ENCODE measurements around the gene ABI1. TPM values are rescaled to one million over a fixed set of nuclear protein-coding genes. Genes with fewer than 3 reads are reported as not detected.

Gene ABI1
- total and polyA plus RNA-seq, 8 donors, result 13.0 to 30.0 (median 18.2) TPM

DNA sequence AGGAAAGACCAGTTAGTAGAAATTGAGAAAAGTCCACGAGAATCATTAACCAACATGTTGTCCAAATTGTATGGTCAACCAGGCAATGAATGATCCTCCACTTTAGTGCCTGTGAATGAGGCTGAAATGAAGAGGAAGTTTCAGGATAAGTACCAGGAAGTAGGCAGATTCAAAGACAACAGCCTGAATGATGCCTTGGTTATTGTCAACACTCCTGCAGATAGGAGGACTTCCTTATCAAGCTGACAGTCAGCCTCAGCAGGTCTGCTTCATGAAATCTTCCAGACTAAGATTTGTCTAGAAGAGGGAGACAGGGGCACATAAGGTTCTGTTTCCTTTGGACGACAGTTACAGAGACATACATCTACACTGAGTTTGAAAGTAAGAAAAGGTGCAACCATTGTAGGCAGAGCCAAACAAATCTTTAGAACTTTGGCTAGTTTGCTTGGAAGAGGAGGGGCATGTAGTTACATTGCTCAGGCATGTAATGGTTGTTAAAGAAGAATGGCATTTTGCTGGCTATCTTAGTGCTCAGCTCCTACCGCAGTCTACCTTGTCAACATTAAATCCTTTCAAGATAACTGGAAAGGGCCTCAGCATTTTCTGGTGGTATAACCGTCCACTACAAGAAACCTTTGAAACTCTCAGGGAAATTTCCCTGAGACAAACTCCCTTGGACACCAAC lies 81.4 kb downstream of the ABI1 start:
- TF ChIP-seq, protein P1, sequence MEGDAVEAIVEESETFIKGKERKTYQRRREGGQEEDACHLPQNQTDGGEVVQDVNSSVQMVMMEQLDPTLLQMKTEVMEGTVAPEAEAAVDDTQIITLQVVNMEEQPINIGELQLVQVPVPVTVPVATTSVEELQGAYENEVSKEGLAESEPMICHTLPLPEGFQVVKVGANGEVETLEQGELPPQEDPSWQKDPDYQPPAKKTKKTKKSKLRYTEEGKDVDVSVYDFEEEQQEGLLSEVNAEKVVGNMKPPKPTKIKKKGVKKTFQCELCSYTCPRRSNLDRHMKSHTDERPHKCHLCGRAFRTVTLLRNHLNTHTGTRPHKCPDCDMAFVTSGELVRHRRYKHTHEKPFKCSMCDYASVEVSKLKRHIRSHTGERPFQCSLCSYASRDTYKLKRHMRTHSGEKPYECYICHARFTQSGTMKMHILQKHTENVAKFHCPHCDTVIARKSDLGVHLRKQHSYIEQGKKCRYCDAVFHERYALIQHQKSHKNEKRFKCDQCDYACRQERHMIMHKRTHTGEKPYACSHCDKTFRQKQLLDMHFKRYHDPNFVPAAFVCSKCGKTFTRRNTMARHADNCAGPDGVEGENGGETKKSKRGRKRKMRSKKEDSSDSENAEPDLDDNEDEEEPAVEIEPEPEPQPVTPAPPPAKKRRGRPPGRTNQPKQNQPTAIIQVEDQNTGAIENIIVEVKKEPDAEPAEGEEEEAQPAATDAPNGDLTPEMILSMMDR (IDR thresholded peaks at IDR 0.05), result no peak
- no peaks in the 10 kb centered on the region for H3K36me3 ChIP-seq
- peaks cover 0 to 7% (median 6%) of the 10 kb centered on the region in 3 donors for H3K4me1 ChIP-seq
- intact Hi-C loops (cut with DNase I), result no loop called here
- ATAC-seq, result peak in 1 of 4 donors; percentile 26
- no peak for FAIRE-seq
- no peak for DNase-seq
- no peaks in the 10 kb centered on the region for H3K9me3 ChIP-seq
- no peak overlapping the region for H3K4me3 ChIP-seq
- no peaks in the 10 kb centered on the region for H3K27me3 ChIP-seq
- 92 to 93% methylated on average over 4 of the region's 4 CpGs for WGBS, 2 donors
- H3K27ac ChIP-seq, result no peak overlapping the region

DNA sequence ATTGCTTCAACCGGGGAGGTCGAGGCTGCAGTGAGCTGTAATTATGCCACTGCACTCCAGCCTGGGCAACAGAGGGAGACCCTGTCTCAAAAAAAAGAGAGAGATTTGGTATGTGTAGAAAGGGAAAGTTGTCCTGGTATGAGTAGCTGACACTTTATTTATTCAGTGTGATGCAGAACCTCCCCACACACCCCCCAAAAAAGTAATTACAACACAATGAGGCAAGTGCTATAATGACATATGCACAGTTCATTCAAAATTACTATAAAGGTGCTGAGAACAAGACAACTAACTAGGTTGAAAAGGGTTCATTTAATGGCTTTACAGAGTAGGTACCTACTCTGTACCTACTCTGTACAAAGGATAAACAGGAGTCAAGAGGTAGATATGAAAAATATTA lies 83.1 kb downstream of the ABI1 start:
- Histone ChIP-seq H3K4me3 (no peak overlapping the region), H3K4me1 (peaks cover 0 to 7% (median 6%) of the 10 kb centered on the region in 3 donors), H3K27me3 (no peaks in the 10 kb centered on the region), H3K9me3 (no peaks in the 10 kb centered on the region), H3K27ac (no peak overlapping the region), H3K36me3 (no peaks in the 10 kb centered on the region)
- TF ChIP-seq, protein P1 (IDR thresholded peaks at IDR 0.05), result no peak
- 92 to 94% methylated on average over 2 of the region's 2 CpGs for WGBS, 2 donors
- intact Hi-C loops (cut with DNase I), result no loop called here
- DNase-seq (no peak), ATAC-seq (no peak), FAIRE-seq (no peak)

DNA sequence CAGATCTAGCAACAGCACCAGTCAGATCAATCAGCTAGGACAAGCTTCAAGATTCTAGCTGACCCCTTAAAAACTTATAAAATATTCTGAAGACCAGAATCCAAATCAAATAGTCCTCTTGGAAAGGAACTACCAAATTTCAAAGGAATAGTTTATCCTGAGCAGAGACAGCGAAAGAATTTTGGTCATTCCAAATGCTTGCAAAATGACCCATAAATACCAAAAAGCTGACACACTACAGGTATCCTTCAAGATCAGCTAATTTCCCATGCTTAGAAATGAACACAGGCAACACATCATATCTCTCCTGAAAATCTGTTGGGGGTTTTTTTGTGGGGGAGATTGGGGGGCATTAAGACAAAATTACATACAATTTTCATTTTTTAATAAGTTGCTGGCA lies 84.5 kb downstream of the ABI1 start:
- WGBS, 2 donors, result 99 to 100% methylated on average over 1 of the region's 1 CpG
- no peak for FAIRE-seq
- H3K9me3 ChIP-seq, result no peaks in the 10 kb centered on the region
- H3K4me1 ChIP-seq, result peaks cover 0 to 3% (median 0%) of the 10 kb centered on the region in 3 donors
- no peaks in the 10 kb centered on the region for H3K27me3 ChIP-seq
- H3K36me3 ChIP-seq, result no peaks in the 10 kb centered on the region
- no peak for ATAC-seq
- intact Hi-C loops (cut with DNase I), result no loop called here
- TF ChIP-seq, protein P1 (IDR thresholded peaks at IDR 0.05), result no peak
- no peak overlapping the region for H3K4me3 ChIP-seq
- DNase-seq, result no peak
- no peak overlapping the region for H3K27ac ChIP-seq

DNA sequence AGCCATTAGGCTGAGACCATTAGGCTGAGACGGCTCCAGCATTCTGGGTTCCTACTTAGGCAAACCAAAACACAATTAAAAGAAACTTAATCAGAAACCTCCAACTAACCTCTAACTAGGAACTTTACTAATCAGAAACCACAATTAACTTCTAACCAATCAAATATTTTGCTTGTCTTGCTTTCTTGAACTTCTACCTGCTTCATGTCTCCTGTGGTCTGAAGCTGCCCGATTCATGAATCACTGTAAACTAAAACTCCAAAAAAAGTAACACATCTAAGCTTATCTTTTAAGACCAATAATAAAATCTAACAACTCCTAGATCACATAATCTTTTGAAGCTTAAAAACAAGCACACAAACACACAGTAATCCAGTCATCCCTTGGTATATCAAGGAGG lies 87.1 kb downstream of the ABI1 start:
- DNase-seq, result no peak
- ATAC-seq, result no peak
- intact Hi-C loops (cut with DNase I), result no loop called here
- TF ChIP-seq, protein P1 (IDR thresholded peaks at IDR 0.05), result no peak
- Histone ChIP-seq H3K9me3 (no peaks in the 10 kb centered on the region), H3K27ac (no peak overlapping the region), H3K27me3 (no peaks in the 10 kb centered on the region), H3K36me3 (no peaks in the 10 kb centered on the region), H3K4me3 (no peak overlapping the region), H3K4me1 (no peaks in the 10 kb centered on the region)
- no peak for FAIRE-seq
- WGBS, 2 donors, result 86 to 96% methylated on average over 2 of the region's 2 CpGs

DNA sequence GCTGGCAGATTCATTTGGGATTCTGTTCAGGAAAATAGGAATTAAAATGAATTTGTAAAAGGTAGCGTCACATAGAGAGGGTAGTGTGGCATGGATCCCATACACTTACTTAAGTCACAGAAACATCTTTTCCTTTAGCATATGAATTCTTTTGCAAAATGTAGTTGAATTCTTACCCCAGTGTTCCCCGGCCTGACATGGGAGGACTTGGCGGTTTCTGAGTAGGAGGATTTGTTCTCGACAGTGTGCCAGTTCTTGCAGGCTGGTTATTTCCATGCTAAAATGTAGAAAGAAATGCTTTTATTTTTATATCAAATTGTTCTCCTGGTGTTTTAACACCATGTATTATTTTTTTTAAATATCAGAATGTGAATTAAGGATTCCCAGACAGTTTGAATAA lies 90.7 kb downstream of the ABI1 start:
- FAIRE-seq (no peak), ATAC-seq (no peak), DNase-seq (no peak)
- peaks cover 0 to 3% (median 0%) of the 10 kb centered on the region in 3 donors for H3K36me3 ChIP-seq
- no peaks in the 10 kb centered on the region for H3K27me3 ChIP-seq
- 98 to 99% methylated on average over 4 of the region's 4 CpGs for WGBS, 2 donors
- no peaks in the 10 kb centered on the region for H3K4me1 ChIP-seq
- intact Hi-C loops (cut with DNase I), result no loop called here
- TF ChIP-seq, protein P1 (IDR thresholded peaks at IDR 0.05), result no peak
- H3K4me3 ChIP-seq, result no peak overlapping the region
- no peaks in the 10 kb centered on the region for H3K9me3 ChIP-seq
- H3K27ac ChIP-seq, result no peak overlapping the region

Measured in pancreas (tissue), 10 donors.